HCT116 (cell line): ENCODE data around the gene CFAP44. TPM values are rescaled to one million over a fixed set of nuclear protein-coding genes. Genes with fewer than 3 reads are reported as not detected.

Experiments used
- ATAC-seq: fragments of 200-7000 bp; cut with Tn5 transposase; 2 replicates; pipeline ENCODE4 v1.9.1; 2020; ENCODE audit warnings: mild to moderate bottlenecking, moderate library complexity
- BruUV-seq: library from RNA; stranded (reverse); fragments of 400-500 nt; replicated peaks from 2 replicates; lab custom pipeline; 2021; lab: Mats Ljungman, UMichigan
- CTCF ChIA-PET: fragments of 300-600 bp; sonication (Branson Sonifier 250); formaldehyde crosslinking; loops from one replicate; lab custom pipeline; 2021; ENCODE audit warnings: antibody characterized with exemption; lab: Charles Lee
- POLR2A ChIA-PET: fragments of 300-600, 350-600 bp; sonication (Branson Sonifier 250); formaldehyde crosslinking; loops from one replicate; lab custom pipeline; 2021; ENCODE audit warnings: antibody characterized with exemption; lab: Charles Lee
- RAD21 ChIA-PET, 2 experiments: fragments of 300-600 bp; sonication (Branson Sonifier 250); formaldehyde crosslinking; loops; one replicate each; lab custom pipeline; 2023; ENCODE audit warnings: low total read pairs in 2 of 2; ENCODE audit not compliant: uncharacterized antibody in 2 of 2, unreplicated experiment in 2 of 2, low non-redundant PET in 1 of 2; lab: Charles Lee
- DNase-seq: peaks from one replicate; pipeline ENCODE4 v3.0.0-alpha.2; 2010; ENCODE audit warnings: low read depth, low spot score
- H2AFZ ChIP-seq: fragments of 200-600 bp; shearing (Covaris generic), sonication (generic); 2 replicates; pipeline ENCODE4 v1.6.1; 2017; ENCODE audit warnings: low read depth, mixed run types, mixed read lengths, antibody characterized with exemption, low read length; ENCODE audit not compliant: poor library complexity, severe bottlenecking
- H3K27ac ChIP-seq: 2 replicates; pipeline ENCODE4 v1.5.1; 2012; ENCODE audit warnings: low read depth, low read length
- H3K27me3 ChIP-seq: fragments of 200-600 bp; sonication (generic); 2 replicates; pipeline ENCODE4 v1.6.1; 2016; ENCODE audit warnings: mixed run types, low read length, mixed read lengths; ENCODE audit not compliant: insufficient read depth
- H3K36me3 ChIP-seq, 2 experiments: fragments of 200-500 bp in 1 of 2; fragments of 200-600 bp in 1 of 2; sonication (Bioruptor generic) in 1 of 2; sonication (generic) in 1 of 2; 2 replicates each; pipeline versions ENCODE4 v1.5.1 to v1.6.1; 2014 to 2016; ENCODE audit warnings: low read length in 2 of 2, inconsistent platforms in 1 of 2, mixed read lengths in 1 of 2, mixed run types in 1 of 2; ENCODE audit not compliant: insufficient read depth in 2 of 2, control insufficient read depth in 1 of 2
- H3K4me1 ChIP-seq, 2 experiments: fragments of 200-600 bp in 1 of 2; sonication (generic) in 1 of 2; 2 replicates each; pipeline versions ENCODE4 v1.5.1 to v1.6.1; 2012 to 2017; ENCODE audit warnings: low read length in 2 of 2, inconsistent platforms in 1 of 2, mild to moderate bottlenecking in 1 of 2, mixed read lengths in 1 of 2, mixed run types in 1 of 2, moderate library complexity in 1 of 2; ENCODE audit not compliant: insufficient read depth in 2 of 2, control insufficient read depth in 1 of 2
- H3K4me2 ChIP-seq: fragments of 200-600 bp; sonication (generic); 2 replicates; pipeline ENCODE4 v1.6.1; 2017; ENCODE audit warnings: mixed run types, low read length, mixed read lengths
- H3K4me3 ChIP-seq, 2 experiments: fragments of 200-600 bp in 1 of 2; sonication (generic) in 1 of 2; replicated peaks in 1 of 2; 2 replicates each; pipeline ENCODE4 v1.5.1; 2011 to 2016; ENCODE audit warnings: low read length in 2 of 2, control low read depth in 1 of 2, low read depth in 1 of 2, mild to moderate bottlenecking in 1 of 2, mixed read lengths in 1 of 2, mixed run types in 1 of 2
- H3K79me2 ChIP-seq: fragments of 200-600 bp; sonication (generic); 2 replicates; pipeline ENCODE4 v1.6.1; 2017; ENCODE audit warnings: mild to moderate bottlenecking, mixed run types, low read length, moderate library complexity, mixed read lengths; ENCODE audit not compliant: insufficient read depth
- H3K9ac ChIP-seq: fragments of 200-600 bp; sonication (generic); 2 replicates; pipeline ENCODE4 v1.6.1; 2016; ENCODE audit warnings: low read length, mixed read lengths
- H3K9me2 ChIP-seq: fragments of 200-600 bp; sonication (generic), shearing (Covaris generic); 2 replicates; pipeline ENCODE4 v1.6.1; 2017; ENCODE audit warnings: mixed run types, mild to moderate bottlenecking, moderate library complexity; ENCODE audit not compliant: insufficient read depth
- H3K9me3 ChIP-seq, 2 experiments: fragments of 200-500 bp in 1 of 2; fragments of 200-600 bp in 1 of 2; sonication (Bioruptor generic) in 1 of 2; sonication (generic) in 1 of 2; 2 replicates each; pipeline ENCODE4 v1.6.1; 2014 to 2017; ENCODE audit warnings: low read length in 2 of 2, mixed read lengths in 2 of 2, inconsistent platforms in 1 of 2, low read depth in 1 of 2, mild to moderate bottlenecking in 1 of 2, mixed run types in 1 of 2, moderate library complexity in 1 of 2; ENCODE audit not compliant: control insufficient read depth in 1 of 2, insufficient read depth in 1 of 2
- H4K20me1 ChIP-seq: fragments of 200-600 bp; sonication (generic), shearing (Covaris generic); 2 replicates; pipeline ENCODE4 v1.6.1; 2017; ENCODE audit warnings: mixed run types, mild to moderate bottlenecking, moderate library complexity; ENCODE audit not compliant: insufficient read depth
- CEBPB ChIP-seq: IDR thresholded peaks from 2 replicates; pipeline ENCODE4 v1.6.1; 2012; ENCODE audit warnings: low read depth
- ELF1 ChIP-seq: IDR thresholded peaks from 2 replicates; pipeline ENCODE4 v1.6.1; 2012; ENCODE audit warnings: low read depth, borderline replicate concordance
- EZH2 ChIP-seq: fragments of 200-600 bp; sonication (generic); IDR thresholded peaks from 2 replicates; pipeline ENCODE4 v1.6.1; 2017; ENCODE audit warnings: antibody characterized with exemption, mixed run types
- EZH2phosphoT487 ChIP-seq: fragments of 200-600 bp; IDR thresholded peaks from 2 replicates; pipeline ENCODE4 v1.6.1; 2018; ENCODE audit warnings: antibody characterized with exemption, borderline replicate concordance
- JUND ChIP-seq: IDR thresholded peaks from 2 replicates; pipeline ENCODE4 v1.6.1; 2012
- POLR2A ChIP-seq: IDR thresholded peaks from 2 replicates; pipeline ENCODE4 v1.7.0; 2011; ENCODE audit warnings: borderline replicate concordance; ENCODE audit not compliant: insufficient read depth, insufficient read length; ENCODE audit errors: extremely low read depth
- POLR2AphosphoS5 ChIP-seq: IDR thresholded peaks from 2 replicates; pipeline ENCODE4 v1.6.1; 2011; ENCODE audit warnings: mild to moderate bottlenecking, low read depth, low read length, moderate library complexity
- RAD21 ChIP-seq: IDR thresholded peaks from 2 replicates; pipeline ENCODE4 v1.6.1; 2012; ENCODE audit warnings: low read depth, mild to moderate bottlenecking
- SIN3A ChIP-seq: IDR thresholded peaks from 2 replicates; pipeline ENCODE4 v1.6.1; 2012; ENCODE audit warnings: low read depth
- SP1 ChIP-seq: IDR thresholded peaks from 2 replicates; pipeline ENCODE4 v1.6.1; 2012; ENCODE audit warnings: low read depth
- SRF ChIP-seq: IDR thresholded peaks from 2 replicates; pipeline ENCODE4 v1.6.1; 2012; ENCODE audit warnings: low read depth
- TCF7L2 ChIP-seq: IDR thresholded peaks from 2 replicates; pipeline ENCODE4 v1.7.0; 2011; ENCODE audit warnings: borderline replicate concordance, inconsistent platforms; ENCODE audit not compliant: insufficient read depth, insufficient read length; ENCODE audit errors: extremely low read depth
- ZFX ChIP-seq: fragments of 450-650 bp; IDR thresholded peaks from 2 replicates; pipeline ENCODE4 v1.6.1; 2017
- intact Hi-C: fragments of 100-400 bp; cut with micrococcal nuclease; formaldehyde crosslinking; loops from 2 replicates; pipeline ENCODE4 v1.10.0; 2022
- total RNA-seq: library from RNA; stranded (reverse); gene quantifications from one replicate; pipeline ENCODE4 v1.2.1, GENCODE V29; 2021; ENCODE audit not compliant: unreplicated experiment
- TF ChIP-seq, protein P1 (sequence below): IDR thresholded peaks from 2 replicates; pipeline ENCODE4 v1.6.1; 2011; ENCODE audit warnings: mild to moderate bottlenecking, low read length, moderate library complexity; ENCODE audit not compliant: insufficient replicate concordance; ENCODE audit errors: extremely low read depth

CFAP44 gene
- total RNA-seq, 1 experiment from 2014 or later = 5.4 TPM

DNA sequence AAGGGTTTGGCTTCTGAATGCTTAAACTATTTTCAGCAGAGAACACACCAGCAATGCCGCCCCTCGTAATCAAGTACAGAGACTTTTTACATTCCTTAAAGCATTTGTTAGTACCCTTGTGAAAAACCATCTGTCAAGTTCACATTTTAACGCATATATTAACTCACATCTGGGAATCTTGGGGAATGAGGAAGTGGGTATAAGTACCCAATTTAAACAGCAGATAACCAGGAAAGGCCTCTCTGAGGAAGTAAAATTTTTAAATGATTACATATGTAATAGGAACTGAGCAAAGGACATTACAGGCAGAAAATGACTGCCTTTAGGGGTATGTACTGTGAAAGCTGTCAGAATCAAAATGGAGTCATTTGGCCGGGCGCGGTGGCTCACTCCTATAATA, 12.8 kb upstream of the CFAP44 start:
- H3K9me2 ChIP-seq = no peaks in the 10 kb centered on the region
- DNase-seq = no peak
- no TSS peak for BruUV-seq
- TF ChIP-seq SRF (no peak), EZH2phosphoT487 (no peak), TCF7L2 (no peak), ELF1 (no peak), SP1 (no peak), POLR2AphosphoS5 (no peak), EZH2 (no peak)
- POLR2A ChIA-PET = no interaction called here
- no peak overlapping the region for H3K4me3 ChIP-seq
- peaks cover 12 to 13% of the 10 kb centered on the region in 2 experiments; a peak in 3 of 4 replicates for H3K36me3 ChIP-seq
- CTCF ChIA-PET = no interaction called here
- no peaks in the 10 kb centered on the region for H3K79me2 ChIP-seq
- no peak overlapping the region for H3K27ac ChIP-seq
- H3K4me1 ChIP-seq = no peaks in the 10 kb centered on the region
- no peaks in the 10 kb centered on the region for H4K20me1 ChIP-seq
- ATAC-seq = no peak
- intact Hi-C loops = no loop called here
- no peak overlapping the region for H3K9ac ChIP-seq
- RAD21 ChIA-PET = no interaction called here
- no peak overlapping the region for H2AFZ ChIP-seq
- H3K9me3 ChIP-seq = no peaks in the 10 kb centered on the region
- no peaks in the 10 kb centered on the region for H3K27me3 ChIP-seq
- H3K4me2 ChIP-seq = no peak overlapping the region

DNA sequence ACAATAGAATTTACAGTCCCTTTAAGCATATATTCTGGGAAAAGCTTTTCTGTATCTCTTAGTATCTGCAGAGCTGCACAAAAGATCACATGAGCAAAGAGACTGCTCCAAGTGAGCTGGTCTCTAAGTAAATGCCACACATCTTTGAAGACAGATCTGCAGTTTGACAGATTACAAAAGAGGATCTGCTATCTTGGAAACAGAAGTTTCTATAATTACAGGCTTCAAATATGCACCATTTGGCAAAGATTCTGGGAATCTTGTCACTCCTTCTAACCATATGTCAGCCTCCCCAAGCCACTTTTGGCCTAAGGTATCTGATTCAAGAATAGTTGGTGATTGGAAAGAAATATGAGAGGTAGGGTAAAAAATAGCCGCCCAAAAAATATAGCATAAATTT, 9.6 kb upstream of the CFAP44 start:
- H2AFZ ChIP-seq = no peak overlapping the region
- H3K4me2 ChIP-seq = no peak overlapping the region
- intact Hi-C loops = no loop called here
- H4K20me1 ChIP-seq = no peaks in the 10 kb centered on the region
- H3K4me1 ChIP-seq = no peaks in the 10 kb centered on the region
- no peaks in the 10 kb centered on the region for H3K79me2 ChIP-seq
- ChIA-PET POLR2A (no interaction called here), CTCF (no interaction called here), RAD21 (no interaction called here)
- no peak overlapping the region for H3K9ac ChIP-seq
- H3K27me3 ChIP-seq = no peaks in the 10 kb centered on the region
- H3K9me2 ChIP-seq = no peaks in the 10 kb centered on the region
- no peaks in the 10 kb centered on the region for H3K9me3 ChIP-seq
- ATAC-seq (no peak), DNase-seq (no peak)
- no TSS peak for BruUV-seq
- no peak overlapping the region for H3K27ac ChIP-seq
- TF ChIP-seq CEBPB = no peak
- no peak for TF ChIP-seq RAD21
- no peak for TF ChIP-seq SIN3A
- no peak for TF ChIP-seq POLR2A
- no peak for TF ChIP-seq EZH2phosphoT487
- TF ChIP-seq TCF7L2 = no peak
- no peak for TF ChIP-seq ZFX
- TF ChIP-seq, protein P1, sequence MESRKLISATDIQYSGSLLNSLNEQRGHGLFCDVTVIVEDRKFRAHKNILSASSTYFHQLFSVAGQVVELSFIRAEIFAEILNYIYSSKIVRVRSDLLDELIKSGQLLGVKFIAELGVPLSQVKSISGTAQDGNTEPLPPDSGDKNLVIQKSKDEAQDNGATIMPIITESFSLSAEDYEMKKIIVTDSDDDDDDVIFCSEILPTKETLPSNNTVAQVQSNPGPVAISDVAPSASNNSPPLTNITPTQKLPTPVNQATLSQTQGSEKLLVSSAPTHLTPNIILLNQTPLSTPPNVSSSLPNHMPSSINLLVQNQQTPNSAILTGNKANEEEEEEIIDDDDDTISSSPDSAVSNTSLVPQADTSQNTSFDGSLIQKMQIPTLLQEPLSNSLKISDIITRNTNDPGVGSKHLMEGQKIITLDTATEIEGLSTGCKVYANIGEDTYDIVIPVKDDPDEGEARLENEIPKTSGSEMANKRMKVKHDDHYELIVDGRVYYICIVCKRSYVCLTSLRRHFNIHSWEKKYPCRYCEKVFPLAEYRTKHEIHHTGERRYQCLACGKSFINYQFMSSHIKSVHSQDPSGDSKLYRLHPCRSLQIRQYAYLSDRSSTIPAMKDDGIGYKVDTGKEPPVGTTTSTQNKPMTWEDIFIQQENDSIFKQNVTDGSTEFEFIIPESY = no peak
- no peak for TF ChIP-seq EZH2
- no peak for TF ChIP-seq SRF
- TF ChIP-seq JUND = no peak
- no peak overlapping the region for H3K4me3 ChIP-seq
- H3K36me3 ChIP-seq = peaks cover 4 to 9% of the 10 kb centered on the region in 2 experiments; a peak in 3 of 4 replicates
